Stomach (tissue), 9 donors: ENCODE measurements around the gene NUDT16L1. TPM values are rescaled to one million over a fixed set of nuclear protein-coding genes. Genes with fewer than 3 reads are reported as not detected.
A peak's percentile ranks its signal among the peaks of the same experiment; 100 is the strongest.

ENCODE experiments used
- DNase-seq, 2 donors: peaks; one replicate each; pipeline versions ENCODE4 v3.0.0 to v3.0.0-alpha.2; 2013 to 2019
- H3K27ac ChIP-seq, 5 donors: fragments of 200-600 bp in 4 of 5; sonication (generic) in 4 of 5; one replicate each; pipeline ENCODE4 v1.5.1; 2013 to 2019; ENCODE audit warnings: mild to moderate bottlenecking in 1 of 5, moderate library complexity in 1 of 5
- H3K27me3 ChIP-seq, 3 donors: fragments of 200-600 bp; sonication (generic); one replicate each; pipeline ENCODE4 v1.5.1; 2017 to 2019; ENCODE audit warnings: mixed run types in 1 of 3
- H3K36me3 ChIP-seq, 4 donors: fragments of 200-600 bp; sonication (generic); 1 replicate in 3 of 4; 2 replicates in 1 of 4; pipeline ENCODE4 v1.5.1; 2016 to 2019
- H3K4me1 ChIP-seq, 4 donors: fragments of 200-600 bp; sonication (generic); one replicate each; pipeline ENCODE4 v1.5.1; 2016 to 2019
- H3K4me3 ChIP-seq, 4 donors: fragments of 200-600 bp; sonication (generic) in 3 of 4; one replicate each; pipeline ENCODE4 v1.5.1; 2016 to 2019; ENCODE audit warnings: mild to moderate bottlenecking in 1 of 4
- H3K9me3 ChIP-seq, 4 donors: fragments of 200-600 bp; sonication (generic); one replicate each; pipeline ENCODE4 v1.5.1; 2016 to 2019
- EP300 ChIP-seq: sonication (generic); formaldehyde crosslinking; IDR thresholded peaks from one replicate; pipeline ENCODE4 v1.6.1; 2017; ENCODE audit warnings: antibody characterized with exemption
- POLR2A ChIP-seq, 4 donors: fragments of 450-650 bp; IDR thresholded peaks; one replicate each; pipeline ENCODE4 v1.6.1; 2016; ENCODE audit warnings: antibody characterized with exemption in 4 of 4, control low read depth in 2 of 4, mild to moderate bottlenecking in 1 of 4, moderate library complexity in 1 of 4
- POLR2AphosphoS5 ChIP-seq, 3 donors: sonication (generic); formaldehyde crosslinking; IDR thresholded peaks; one replicate each; pipeline ENCODE4 v1.6.1; 2016; ENCODE audit warnings: antibody characterized with exemption in 3 of 3
- WGBS, 5 donors: extraction: QIAGEN DNeasy Blood & Tissue Kit in 3 of 5; methylation state at CpG; one replicate each; pipeline versions ENCODE4 v1.1.5 to v1.1.7; 2013 to 2018; 5-methylcytosine and 5-hydroxymethylcytosine counted together
- intact Hi-C: fragments of 100-400 bp; cut with DNase I; formaldehyde crosslinking; loops from one replicate; pipeline ENCODE4 v1.15.1; 2023; ENCODE audit warnings: low total_unique reads
- polyA plus RNA-seq, 3 donors: library from polyadenylated mRNA; stranded (reverse); fragments of 200-250 nt; gene quantifications; one replicate each; pipeline ENCODE4 v1.2.3, GENCODE V29; 2013
- total RNA-seq, 5 donors: library from RNA; depleted of rRNA; stranded (reverse); fragments of >200 nt; gene quantifications; one replicate each; pipeline versions ENCODE4 v1.1.0 to v1.2.3, GENCODE V29; 2014 to 2016
- TF ChIP-seq, protein P1 (sequence below), 7 experiments: fragments of 450-650 bp in 4 of 7; fragments of 200-600 bp in 3 of 7; sonication (generic) in 3 of 7; IDR thresholded peaks; one replicate each; pipeline ENCODE4 v1.5.1; 2016 to 2019; ENCODE audit warnings: antibody characterized with exemption in 7 of 7, control low read depth in 2 of 7, mild to moderate bottlenecking in 1 of 7
- donor health status: healthy with polysubstance abuse.
- donor health status: Bipolar disorder and iron deficiency.
- donor health status: healthy.

The NUDT16L1 gene
- total and polyA plus RNA-seq, 8 donors, result 3.5 to 48.2 (median 35.3) TPM

DNA sequence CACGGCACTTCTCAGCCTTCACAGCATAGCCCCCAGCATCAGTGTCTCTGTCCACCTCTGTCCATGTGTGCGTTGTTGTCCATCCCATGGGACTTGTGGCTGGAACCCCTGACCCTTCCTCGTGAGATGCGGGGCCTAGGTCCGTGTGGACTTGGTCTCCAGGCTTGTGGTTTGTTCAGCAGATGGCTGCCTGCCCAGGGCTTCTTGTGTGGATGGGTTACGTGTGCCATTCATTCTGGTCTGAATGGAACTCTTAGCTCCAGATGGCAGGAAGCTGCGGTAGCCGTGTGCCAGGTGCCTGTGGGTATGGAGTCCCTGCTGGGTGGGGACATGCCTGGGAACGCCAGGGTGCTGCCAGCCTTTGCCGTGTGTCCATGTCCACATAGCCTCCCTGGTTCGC is 31.7 kb upstream of the NUDT16L1 start:
- Histone ChIP-seq H3K4me1 (peaks cover 46 to 73% (median 56%) of the 10 kb centered on the region in 4 donors), H3K27me3 (no peaks in the 10 kb centered on the region), H3K27ac (peak overlapping the region; percentile 58 to 85 (median 62)), H3K9me3 (no peaks in the 10 kb centered on the region), H3K36me3 (peaks cover 31 to 78% (median 67%) of the 10 kb centered on the region in 4 donors), H3K4me3 (no peak overlapping the region)
- 26 to 56% (median 47%) methylated on average over 10 to 11 of the region's 11 CpGs for WGBS, 5 donors
- peak in 1 of 2 donors; percentile 84 for DNase-seq
- TF ChIP-seq POLR2A (IDR thresholded peaks at IDR 0.05), result no peak
- TF ChIP-seq, protein P1, sequence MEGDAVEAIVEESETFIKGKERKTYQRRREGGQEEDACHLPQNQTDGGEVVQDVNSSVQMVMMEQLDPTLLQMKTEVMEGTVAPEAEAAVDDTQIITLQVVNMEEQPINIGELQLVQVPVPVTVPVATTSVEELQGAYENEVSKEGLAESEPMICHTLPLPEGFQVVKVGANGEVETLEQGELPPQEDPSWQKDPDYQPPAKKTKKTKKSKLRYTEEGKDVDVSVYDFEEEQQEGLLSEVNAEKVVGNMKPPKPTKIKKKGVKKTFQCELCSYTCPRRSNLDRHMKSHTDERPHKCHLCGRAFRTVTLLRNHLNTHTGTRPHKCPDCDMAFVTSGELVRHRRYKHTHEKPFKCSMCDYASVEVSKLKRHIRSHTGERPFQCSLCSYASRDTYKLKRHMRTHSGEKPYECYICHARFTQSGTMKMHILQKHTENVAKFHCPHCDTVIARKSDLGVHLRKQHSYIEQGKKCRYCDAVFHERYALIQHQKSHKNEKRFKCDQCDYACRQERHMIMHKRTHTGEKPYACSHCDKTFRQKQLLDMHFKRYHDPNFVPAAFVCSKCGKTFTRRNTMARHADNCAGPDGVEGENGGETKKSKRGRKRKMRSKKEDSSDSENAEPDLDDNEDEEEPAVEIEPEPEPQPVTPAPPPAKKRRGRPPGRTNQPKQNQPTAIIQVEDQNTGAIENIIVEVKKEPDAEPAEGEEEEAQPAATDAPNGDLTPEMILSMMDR (IDR thresholded peaks at IDR 0.05), result no peak
- TF ChIP-seq POLR2AphosphoS5 (IDR thresholded peaks at IDR 0.05), result no peak
- no peak for TF ChIP-seq EP300
- intact Hi-C loops, result no loop called here

DNA sequence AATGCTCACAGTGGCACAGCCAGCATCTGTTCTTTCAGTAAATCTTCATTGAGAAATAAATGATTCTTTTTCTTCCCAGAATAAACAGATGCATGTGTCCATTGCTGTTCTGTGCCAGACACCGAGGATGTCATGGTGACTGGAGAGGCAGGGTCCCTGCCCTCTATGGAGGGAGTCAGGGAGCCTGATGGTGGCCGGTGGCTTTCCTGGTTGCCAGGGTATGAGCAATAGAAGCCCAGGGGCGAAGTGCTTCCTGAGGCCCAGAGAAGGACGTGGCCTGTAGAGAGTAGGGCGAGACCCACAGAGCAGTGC is 29.9 kb upstream of the NUDT16L1 start:
- no peaks in the 10 kb centered on the region for H3K27me3 ChIP-seq
- 68 to 83% (median 75%) methylated on average over 5 of the region's 5 CpGs for WGBS, 5 donors
- peak overlapping the region; percentile 65 to 85 (median 77) for H3K27ac ChIP-seq
- peaks cover 33 to 78% (median 67%) of the 10 kb centered on the region in 4 donors for H3K36me3 ChIP-seq
- H3K4me3 ChIP-seq, result no peak overlapping the region
- H3K9me3 ChIP-seq, result no peaks in the 10 kb centered on the region
- intact Hi-C loops, result no loop called here
- H3K4me1 ChIP-seq, result peaks cover 46 to 73% (median 56%) of the 10 kb centered on the region in 4 donors
- DNase-seq, result no peak
- TF ChIP-seq POLR2A (IDR thresholded peaks at IDR 0.05) (no peak), POLR2AphosphoS5 (IDR thresholded peaks at IDR 0.05) (no peak), EP300 (no peak)
- TF ChIP-seq, protein P1 (IDR thresholded peaks at IDR 0.05), result no peak

DNA sequence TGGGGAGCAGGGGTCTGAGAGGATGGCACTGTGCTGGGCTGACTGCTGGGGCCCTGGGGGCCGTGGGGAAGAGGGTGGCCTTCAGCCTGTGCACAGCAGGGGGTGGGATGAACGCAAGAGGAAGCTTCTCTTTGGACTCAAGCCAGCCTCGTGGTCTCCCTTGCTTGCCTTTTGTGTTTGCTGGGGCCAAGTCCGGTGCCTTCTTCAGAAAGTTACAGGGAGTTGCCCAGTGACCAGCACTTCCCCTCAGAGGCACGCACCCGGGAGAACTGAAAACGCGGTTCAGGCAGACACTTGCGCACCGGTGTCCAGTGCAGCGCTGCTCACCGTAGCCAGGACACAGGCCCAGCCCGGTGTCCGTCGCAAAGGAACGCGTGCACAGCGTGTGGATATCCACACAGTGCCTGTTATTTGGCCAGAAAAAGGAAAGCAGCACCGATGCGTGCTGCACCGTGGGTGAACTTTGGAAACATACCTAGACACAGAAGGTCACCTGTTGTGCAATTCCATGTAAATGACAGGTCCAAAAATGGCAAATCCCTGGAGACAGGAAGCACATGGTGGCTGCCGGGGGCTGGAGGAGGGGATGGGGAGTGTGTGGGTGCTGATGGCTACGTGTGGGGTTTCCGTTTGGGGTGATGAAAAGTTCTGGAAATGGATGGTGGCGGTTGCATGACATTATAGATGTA is 29.4 kb upstream of the NUDT16L1 start:
- Histone ChIP-seq H3K27me3 (no peaks in the 10 kb centered on the region), H3K27ac (peak overlapping the region; percentile 65 to 85 (median 77)), H3K4me1 (peaks cover 46 to 72% (median 56%) of the 10 kb centered on the region in 4 donors), H3K9me3 (no peaks in the 10 kb centered on the region), H3K36me3 (peaks cover 33 to 78% (median 67%) of the 10 kb centered on the region in 4 donors), H3K4me3 (no peak overlapping the region)
- TF ChIP-seq POLR2AphosphoS5 (IDR thresholded peaks at IDR 0.05), result no peak
- TF ChIP-seq, protein P1 (IDR thresholded peaks at IDR 0.05), result no peak
- no peak for TF ChIP-seq POLR2A (IDR thresholded peaks at IDR 0.05)
- no peak for TF ChIP-seq EP300
- peak; percentile 45 to 61 for DNase-seq
- WGBS, 5 donors, result 59 to 78% (median 60%) methylated on average over 25 of the region's 25 CpGs
- intact Hi-C loops, result no loop called here

DNA sequence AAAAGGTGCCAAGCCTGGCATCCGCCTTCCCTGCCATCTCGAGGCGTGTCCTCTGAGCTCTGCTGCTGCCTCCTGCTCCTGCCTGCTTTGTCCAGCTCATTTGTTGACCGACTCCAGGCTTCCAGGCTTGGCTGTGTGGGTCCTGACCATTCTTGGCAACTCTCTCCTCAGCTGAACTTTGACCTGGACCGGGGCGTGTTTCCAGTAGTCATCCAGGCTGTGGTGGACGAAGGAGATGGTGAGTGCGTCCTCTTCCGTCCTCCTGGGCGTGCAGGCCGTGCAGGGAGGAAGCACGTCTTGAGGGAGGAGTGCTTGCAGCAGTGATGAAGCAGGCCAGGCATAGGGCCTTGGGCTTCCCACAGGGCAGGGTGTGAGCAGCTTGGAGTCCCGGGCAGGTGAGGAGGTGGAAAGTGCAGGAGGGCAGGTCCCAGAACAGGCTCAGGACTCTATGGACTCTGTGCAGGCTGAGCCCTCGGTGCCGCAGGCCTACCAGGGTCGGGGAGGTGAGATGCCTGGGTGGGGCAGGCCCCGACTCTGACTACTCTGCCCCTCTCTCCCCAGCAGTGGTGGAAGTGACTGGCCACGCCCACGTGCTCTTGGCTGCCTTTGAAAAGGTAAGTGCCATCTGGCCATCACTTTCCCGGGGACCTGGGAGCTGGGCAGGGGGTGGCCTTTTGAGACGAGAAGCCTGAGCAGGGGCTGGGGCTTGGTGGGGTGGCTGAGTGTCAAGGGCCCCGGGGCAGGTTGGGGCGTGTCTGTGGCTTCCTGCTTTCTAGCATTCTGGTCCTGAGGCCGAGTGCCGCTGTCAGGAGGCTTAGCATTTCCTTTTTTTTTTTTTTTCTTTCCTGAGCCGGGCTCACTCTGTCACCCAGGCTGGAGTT is 28.6 kb upstream of the NUDT16L1 start:
- Histone ChIP-seq H3K9me3 (no peaks in the 10 kb centered on the region), H3K27ac (peak overlapping the region; percentile 65 to 85 (median 77)), H3K4me3 (no peak overlapping the region), H3K4me1 (peaks cover 41 to 70% (median 57%) of the 10 kb centered on the region in 4 donors), H3K36me3 (peaks cover 31 to 78% (median 67%) of the 10 kb centered on the region in 4 donors), H3K27me3 (no peaks in the 10 kb centered on the region)
- intact Hi-C loops, result no loop called here
- peak; percentile 48 to 88 for DNase-seq
- TF ChIP-seq EP300, result no peak
- peak in 2 of 3 donors; percentile 64 to 69 for TF ChIP-seq POLR2AphosphoS5 (IDR thresholded peaks at IDR 0.05)
- 17 to 36% (median 25%) methylated on average over 24 to 26 of the region's 26 CpGs for WGBS, 5 donors
